Endothelial cell of umbilical vein (primary cell): ENCODE measurements around the gene PPP1R9B. TPM values are rescaled to one million over a fixed set of nuclear protein-coding genes. Genes with fewer than 3 reads are reported as not detected.

Experiments used
- BruUV-seq: library from RNA; stranded (reverse); fragments of 400-500 nt; replicated peaks from 2 replicates; lab custom pipeline; 2021; lab: Mats Ljungman, UMichigan
- CTCF ChIA-PET: fragments of 300-600, 350-600 bp; sonication (Branson Sonifier 250); formaldehyde crosslinking; loops from one replicate; lab custom pipeline; 2021; ENCODE audit warnings: antibody characterized with exemption, inconsistent platforms; lab: Charles Lee
- POLR2A ChIA-PET: fragments of 300-600, 350-600 bp; sonication (Branson Sonifier 250); formaldehyde crosslinking; loops from one replicate; lab custom pipeline; 2021; ENCODE audit warnings: antibody characterized with exemption, inconsistent platforms; lab: Charles Lee
- DNase-seq: peaks from one replicate; pipeline ENCODE4 v3.0.0-alpha.2; 2011; ENCODE audit warnings: low read depth, low spot score
- FAIRE-seq: peaks from 2 replicates; lab custom pipeline; 2011; peaks lifted over from hg19 to GRCh38; lab: Jason Lieb, UNC
- H2AFZ ChIP-seq: 2 replicates; pipeline ENCODE4 v1.6.0; 2012; ENCODE audit warnings: low read depth, low read length, control low read depth, inconsistent platforms
- H3K27ac ChIP-seq: 2 replicates; pipeline ENCODE4 v1.5.1; 2011; ENCODE audit warnings: low read depth, mild to moderate bottlenecking, control low read depth, low read length, moderate library complexity; ENCODE audit not compliant: insufficient read depth
- H3K27me3 ChIP-seq, 2 experiments: 2 replicates each; pipeline versions ENCODE4 v1.6.0 to v1.6.1; 2011; ENCODE audit warnings: low read length in 2 of 2, mixed read lengths in 1 of 2; ENCODE audit not compliant: control insufficient read depth in 2 of 2, insufficient read depth in 2 of 2
- H3K36me3 ChIP-seq, 2 experiments: 2 replicates in 1 of 2; 3 replicates in 1 of 2; pipeline ENCODE4 v1.5.1; 2011; ENCODE audit warnings: low read length in 2 of 2, mild to moderate bottlenecking in 1 of 2, moderate library complexity in 1 of 2; ENCODE audit not compliant: control insufficient read depth in 2 of 2, insufficient read depth in 2 of 2; ENCODE audit errors: extremely low read depth in 1 of 2
- H3K4me1 ChIP-seq: 3 replicates; pipeline ENCODE4 v1.5.1; 2011; ENCODE audit warnings: mild to moderate bottlenecking, low read length; ENCODE audit not compliant: control insufficient read depth, insufficient read depth; ENCODE audit errors: extremely low read depth
- H3K4me2 ChIP-seq: 2 replicates; pipeline ENCODE4 v1.6.1; 2011; ENCODE audit warnings: low read length, control low read depth, mixed read lengths; ENCODE audit not compliant: insufficient read depth
- H3K4me3 ChIP-seq, 3 experiments: fragments of 200-600 bp in 1 of 3; sonication (generic), shearing (Covaris generic) in 1 of 3; replicated peaks in 1 of 3; 2 replicates each; pipeline ENCODE4 v1.5.1; 2011 to 2016; ENCODE audit warnings: control low read depth in 3 of 3, low read length in 3 of 3, mild to moderate bottlenecking in 2 of 3, inconsistent platforms in 1 of 3, low read depth in 1 of 3, moderate library complexity in 1 of 3; ENCODE audit not compliant: insufficient read depth in 1 of 3
- H3K79me2 ChIP-seq: 2 replicates; pipeline ENCODE4 v1.6.0; 2012; ENCODE audit warnings: low read length, inconsistent platforms; ENCODE audit not compliant: control insufficient read depth, insufficient read depth
- H3K9ac ChIP-seq: replicated peaks from 2 replicates; pipeline ENCODE3; 2011; ENCODE audit warnings: low read length, control low read depth; ENCODE audit not compliant: insufficient read depth; ENCODE audit errors: extremely low read depth
- H3K9me1 ChIP-seq: replicated peaks from 3 replicates; pipeline ENCODE4 v1.6.0; 2011; ENCODE audit warnings: mild to moderate bottlenecking, low read length; ENCODE audit not compliant: control insufficient read depth, insufficient read depth; ENCODE audit errors: extremely low read depth
- H3K9me3 ChIP-seq: replicated peaks from 2 replicates; pipeline ENCODE4 v1.5.1; 2012; ENCODE audit warnings: low read length, inconsistent platforms; ENCODE audit not compliant: control insufficient read depth, insufficient read depth
- H4K20me1 ChIP-seq: replicated peaks from 2 replicates; pipeline ENCODE3; 2011; ENCODE audit warnings: mild to moderate bottlenecking, low read length; ENCODE audit not compliant: control insufficient read depth, insufficient read depth; ENCODE audit errors: extremely low read depth
- CTCF ChIP-seq, 2 donors: IDR thresholded peaks; 1 replicate in 1 of 2; 2 replicates in 1 of 2; pipeline ENCODE4 v1.5.1; 2011; ENCODE audit warnings: low read length in 2 of 2, mild to moderate bottlenecking in 2 of 2, moderate library complexity in 2 of 2, control low read depth in 1 of 2, inconsistent platforms in 1 of 2, low read depth in 1 of 2; ENCODE audit not compliant: insufficient read depth in 1 of 2; ENCODE audit errors: extremely low read depth in 1 of 2
- EZH2 ChIP-seq: IDR thresholded peaks from 2 replicates; pipeline ENCODE4 v1.6.1; 2012; ENCODE audit warnings: borderline replicate concordance, low read depth, mild to moderate bottlenecking, moderate library complexity, low read length, inconsistent platforms; ENCODE audit not compliant: severe bottlenecking
- FOS ChIP-seq: IDR thresholded peaks from 2 replicates; pipeline ENCODE4 v1.6.1; 2011; ENCODE audit warnings: mild to moderate bottlenecking, low read length, moderate library complexity, borderline replicate concordance; ENCODE audit not compliant: insufficient read depth
- GATA2 ChIP-seq: IDR thresholded peaks from 2 replicates; pipeline ENCODE4 v1.7.0; 2011; ENCODE audit warnings: low read depth, mild to moderate bottlenecking, moderate library complexity, mixed read lengths, low read length; ENCODE audit not compliant: insufficient read length, insufficient read depth
- JUN ChIP-seq: IDR thresholded peaks from 2 replicates; pipeline ENCODE4 v1.6.1; 2011; ENCODE audit warnings: borderline replicate concordance, low read depth; ENCODE audit not compliant: insufficient read length, insufficient read depth
- MAX ChIP-seq: IDR thresholded peaks from 2 replicates; pipeline ENCODE4 v1.6.1; 2011; ENCODE audit not compliant: insufficient read depth, insufficient read length
- MYC ChIP-seq: IDR thresholded peaks from one replicate; pipeline ENCODE4 v1.6.1; 2011; ENCODE audit warnings: mild to moderate bottlenecking, low read depth, low read length
- POLR2A ChIP-seq: IDR thresholded peaks from 2 replicates; pipeline ENCODE4 v1.6.1; 2012; ENCODE audit warnings: low read depth, mild to moderate bottlenecking, control low read depth, low read length
- POLR2AphosphoS5 ChIP-seq: IDR thresholded peaks from 2 replicates; pipeline ENCODE4 v1.6.1; 2012; ENCODE audit warnings: low read depth, mild to moderate bottlenecking, control low read depth, low read length, moderate library complexity; ENCODE audit not compliant: insufficient read depth
- dilution Hi-C: fragments of 300-500 bp; cut with MboI; formaldehyde crosslinking; loops from one replicate; pipeline ENCODE4 v1.15.0; 2019; ENCODE audit warnings: low sequenced_read_pairs; ENCODE audit not compliant: extremely low pct_ligation_motif_present
- intact Hi-C: fragments of 100-400 bp; cut with micrococcal nuclease; formaldehyde crosslinking; loops from one replicate; pipeline ENCODE4 v1.10.0; 2022
- polyA plus RNA-seq, 4 experiments: library from polyadenylated mRNA; depleted of rRNA in 3 of 4; stranded (reverse) in 3 of 4; unstranded in 1 of 4; fragments of >200 nt; gene quantifications; 2 replicates each; pipeline versions ENCODE4 v1.2.1 to v1.2.3, GENCODE V29; 2011 to 2012; ENCODE audit warnings: missing spikeins in 1 of 4
- total RNA-seq: library from RNA; stranded (reverse); gene quantifications from 2 replicates; pipeline ENCODE4 v1.2.3, GENCODE V29; 2021

The PPP1R9B gene
- total and polyA plus RNA-seq, 2 donors (not counting 3 experiments of a cell fraction or from before 2014, with no cell fraction given) = 20.1 to 60.2 TPM

GRCh38 chr17:50175035-50175807, 24.7 kb upstream of the PPP1R9B start:
- FAIRE-seq = no peak
- no peak overlapping the region for H3K9ac ChIP-seq
- H3K36me3 ChIP-seq = no peaks in the 10 kb centered on the region
- H3K9me3 ChIP-seq = no peaks in the 10 kb centered on the region
- no TSS peak for BruUV-seq
- intact Hi-C loops = no loop called here
- TF ChIP-seq MYC (no peak), POLR2AphosphoS5 (no peak), MAX (no peak), CTCF (IDR thresholded peaks at IDR 0.05; ENCODE audit: extremely low read depth in 1 of 2, insufficient read depth in 1 of 2, low read depth in 1 of 2, low read length in 2 of 2) (no peak), POLR2A (no peak), JUN (no peak), FOS (no peak), GATA2 (no peak), EZH2 (no peak)
- CTCF ChIA-PET = interaction anchor here (1.0 to 8.8 kb wide), 4 partner anchors 8 to 25 kb away, joined by 3 to 234 read pairs (median 46); partner anchors contain the start of gene COL1A1
- H3K4me3 ChIP-seq = no peak overlapping the region
- H3K27me3 ChIP-seq = no peaks in the 10 kb centered on the region
- no peaks in the 10 kb centered on the region for H3K9me1 ChIP-seq
- H3K27ac ChIP-seq = no peak overlapping the region
- dilution Hi-C loops = no loop called here
- no peak overlapping the region for H3K4me2 ChIP-seq
- POLR2A ChIA-PET = no interaction called here
- H3K79me2 ChIP-seq = no peaks in the 10 kb centered on the region
- no peaks in the 10 kb centered on the region for H4K20me1 ChIP-seq
- no peak for DNase-seq
- H3K4me1 ChIP-seq = peaks cover 16% of the 10 kb centered on the region
- H2AFZ ChIP-seq = no peak overlapping the region
